PC-3 (cell line): Measurements from ENCODE around the gene CEP89. TPM values are rescaled to one million over a fixed set of nuclear protein-coding genes. Genes with fewer than 3 reads are reported as not detected.
"Not testable (repeated sequence)": the region's sequence is repeated elsewhere in the genome, so short reads cannot be mapped to it uniquely, and the experiment has no call there.

Source experiments
- ATAC-seq: fragments of 200-7000 bp; cut with Tn5 transposase; 2 replicates; pipeline ENCODE4 v1.9.1; 2020; ENCODE audit warnings: mild to moderate bottlenecking, moderate library complexity
- BruUV-seq: library from RNA; stranded (reverse); fragments of 400-500 nt; replicated peaks from 2 replicates; lab custom pipeline; 2021; lab: Mats Ljungman, UMichigan
- CTCF ChIA-PET: fragments of 300-600 bp; sonication (Branson Sonifier 250); formaldehyde crosslinking; loops from one replicate; lab custom pipeline; 2022; ENCODE audit warnings: antibody characterized with exemption; lab: Charles Lee
- POLR2A ChIA-PET: fragments of 300-600 bp; sonication (Branson Sonifier 250); formaldehyde crosslinking; loops from one replicate; lab custom pipeline; 2022; ENCODE audit warnings: antibody characterized with exemption; ENCODE audit not compliant: unreplicated experiment; lab: Charles Lee
- DNase-seq: peaks from one replicate; pipeline ENCODE4 v3.0.0-alpha.2; 2015
- H2AFZ ChIP-seq: fragments of 300-600 bp; sonication (generic); 2 replicates; pipeline ENCODE4 v1.6.0; 2016; ENCODE audit warnings: antibody characterized with exemption, low read length
- H3F3A ChIP-seq: fragments of 300-600 bp; sonication (generic); one replicate; pipeline ENCODE4 v1.6.0; 2017; ENCODE audit warnings: antibody characterized with exemption, low read length, control low read depth, mild to moderate bottlenecking; ENCODE audit not compliant: unreplicated experiment
- H3K27ac ChIP-seq: fragments of 300-600 bp; sonication (generic); 2 replicates; pipeline ENCODE4 v1.5.1; 2016; ENCODE audit warnings: mild to moderate bottlenecking, low read length
- H3K27me3 ChIP-seq: fragments of 300-600 bp; sonication (generic); 2 replicates; pipeline ENCODE4 v1.6.1; 2016; ENCODE audit warnings: low read length, mixed read lengths
- H3K36me3 ChIP-seq: fragments of 300-600 bp; sonication (generic); 2 replicates; pipeline ENCODE4 v1.6.1; 2016; ENCODE audit warnings: low read depth, mixed run types, low read length, mixed read lengths
- H3K4me1 ChIP-seq: fragments of 300-600 bp; sonication (generic); 2 replicates; pipeline ENCODE4 v1.5.1; 2016; ENCODE audit warnings: low read length; ENCODE audit not compliant: insufficient read depth
- H3K4me2 ChIP-seq: fragments of 300-600 bp; sonication (generic); 2 replicates; pipeline ENCODE4 v1.6.0; 2016; ENCODE audit warnings: low read length
- H3K4me3 ChIP-seq: fragments of 300-600 bp; sonication (generic); 2 replicates; pipeline ENCODE4 v1.5.1; 2016; ENCODE audit warnings: mild to moderate bottlenecking, low read length, mixed read lengths
- H3K79me2 ChIP-seq: fragments of 300-600 bp; sonication (generic); 2 replicates; pipeline ENCODE4 v1.6.1; 2017; ENCODE audit warnings: low read length, mixed read lengths
- H3K9ac ChIP-seq: fragments of 300-600 bp; sonication (generic); 2 replicates; pipeline ENCODE4 v1.6.0; 2016; ENCODE audit warnings: mild to moderate bottlenecking, low read length
- H3K9me2 ChIP-seq: fragments of 300-600 bp; sonication (generic); replicated peaks from 2 replicates; pipeline ENCODE4 v1.6.1; 2016; ENCODE audit warnings: mixed run types, low read length, mixed read lengths
- H3K9me3 ChIP-seq: fragments of 300-600 bp; sonication (generic); 2 replicates; pipeline ENCODE4 v1.6.1; 2016; ENCODE audit warnings: low read length, mixed read lengths
- H4K20me1 ChIP-seq: fragments of 300-600 bp; sonication (generic); 2 replicates; pipeline ENCODE4 v1.6.1; 2016; ENCODE audit warnings: low read length, mixed read lengths
- EZH2phosphoT487 ChIP-seq: fragments of 300-600 bp; sonication (generic); IDR thresholded peaks from 2 replicates; pipeline ENCODE4 v1.6.1; 2018; ENCODE audit warnings: mild to moderate bottlenecking, antibody characterized with exemption, low read length, borderline replicate concordance
- intact Hi-C: fragments of 100-400 bp; cut with micrococcal nuclease; formaldehyde crosslinking; loops from 2 replicates; pipeline ENCODE4 v1.9.0; 2023
- total RNA-seq: library from RNA; depleted of rRNA; stranded (reverse); fragments of >200 nt; gene quantifications from 2 replicates; pipeline ENCODE4 v1.2.3, GENCODE V29; 2014

The CEP89 gene
- total RNA-seq, 1 experiment from 2014 or later = 9.1 TPM

- BruUV-seq, CTCF ChIA-PET: not testable (repeated sequence)
Observed at GRCh38 chr19:32982488-32982887, 10.7 kb upstream of the CEP89 start.

DNA sequence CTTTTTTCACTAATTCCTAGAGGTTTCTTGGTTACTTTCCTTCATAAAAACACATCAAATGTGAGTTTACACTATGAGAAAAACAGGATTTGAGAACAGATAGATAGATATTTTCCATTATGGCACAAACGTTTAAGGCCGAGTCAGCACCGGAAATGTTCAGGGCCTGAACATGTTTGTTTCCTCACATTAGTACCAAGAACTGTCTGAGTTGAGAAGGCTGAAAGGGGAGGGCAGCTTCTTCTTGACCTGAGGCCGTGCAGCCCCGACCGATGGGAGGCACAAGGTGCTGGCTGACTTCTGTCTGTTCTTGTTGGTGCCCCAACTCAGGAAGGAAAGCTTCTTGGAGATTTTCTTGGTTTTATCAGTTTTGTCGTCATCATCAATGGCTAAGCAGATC is 8.0 kb upstream of the CEP89 start:
- H3K9ac ChIP-seq, H3K4me1 ChIP-seq, H3K9me2 ChIP-seq, ATAC-seq, H2AFZ ChIP-seq, H3K27ac ChIP-seq, H3K27me3 ChIP-seq, BruUV-seq, H3K79me2 ChIP-seq, CTCF ChIA-PET, DNase-seq, H3K9me3 ChIP-seq, H4K20me1 ChIP-seq, POLR2A ChIA-PET, H3K4me3 ChIP-seq, H3F3A ChIP-seq, H3K4me2 ChIP-seq, H3K36me3 ChIP-seq: not testable (repeated sequence)
- intact Hi-C loops = loop anchor here (10.0 kb wide), 1 partner anchor 95 kb away; no protein-coding TSS in a partner anchor

More at GRCh38 chr19:32982488-32982887, 10.7 kb upstream of the CEP89 start:
- H4K20me1 ChIP-seq, H3F3A ChIP-seq, H3K4me2 ChIP-seq, DNase-seq, H2AFZ ChIP-seq, ATAC-seq, H3K4me1 ChIP-seq, H3K9me3 ChIP-seq, POLR2A ChIA-PET, H3K4me3 ChIP-seq, H3K27me3 ChIP-seq, H3K79me2 ChIP-seq, H3K9ac ChIP-seq, H3K36me3 ChIP-seq, H3K27ac ChIP-seq, intact Hi-C loops, H3K9me2 ChIP-seq: not testable (repeated sequence)

- H3K4me3 ChIP-seq, POLR2A ChIA-PET, BruUV-seq, ATAC-seq, H3K9me3 ChIP-seq, H3K9me2 ChIP-seq, H4K20me1 ChIP-seq, H3K4me1 ChIP-seq, H3K79me2 ChIP-seq, H3K27ac ChIP-seq, H3K36me3 ChIP-seq, H3F3A ChIP-seq, H2AFZ ChIP-seq, H3K27me3 ChIP-seq, CTCF ChIA-PET, DNase-seq, H3K9ac ChIP-seq, H3K4me2 ChIP-seq: not testable (repeated sequence)
- intact Hi-C loops = loop anchor here (10.0 kb wide), 1 partner anchor 97 kb away; no protein-coding TSS in a partner anchor
Observed at GRCh38 chr19:32977813-32978212, 6.1 kb upstream of the CEP89 start.

DNA sequence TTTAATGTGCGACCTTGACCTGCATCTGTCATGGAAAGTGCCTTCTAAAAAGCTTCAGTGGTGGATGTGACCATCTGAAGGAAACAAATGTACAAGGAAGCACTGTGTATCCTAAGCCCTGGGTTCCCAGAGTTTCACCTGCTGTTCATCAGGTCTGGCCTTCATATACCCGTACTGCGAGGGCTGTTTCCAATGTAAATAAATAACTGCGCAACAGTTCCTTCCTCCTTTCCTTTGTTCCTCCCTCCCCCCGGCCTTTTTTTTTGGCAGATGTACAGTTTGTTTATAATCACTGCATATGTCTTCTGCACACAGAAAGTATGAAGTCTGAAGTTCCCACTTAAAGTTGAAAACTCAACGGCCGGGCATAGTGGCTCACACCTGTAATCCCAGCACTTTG is 5.5 kb upstream of the CEP89 start:
- no peaks in the 10 kb centered on the region for H3K9me2 ChIP-seq
- no peak overlapping the region for H3K4me2 ChIP-seq
- peaks cover 3% of the 10 kb centered on the region; the same call in 1 of the 2 replicates for H3K36me3 ChIP-seq
- H4K20me1 ChIP-seq = no peaks in the 10 kb centered on the region
- DNase-seq (no peak), ATAC-seq (no peak)
- ChIA-PET CTCF (no interaction called here), POLR2A (no interaction called here)
- H3K9me3 ChIP-seq = no peaks in the 10 kb centered on the region
- TF ChIP-seq EZH2phosphoT487 = no peak
- H3K4me3 ChIP-seq = no peak overlapping the region
- H3K27ac ChIP-seq = no peak overlapping the region
- intact Hi-C loops = loop anchor here (10.0 kb wide), 1 partner anchor 98 kb away; no protein-coding TSS in a partner anchor
- no peak overlapping the region for H2AFZ ChIP-seq
- BruUV-seq = no TSS peak
- H3K27me3 ChIP-seq = no peaks in the 10 kb centered on the region
- no peaks in the 10 kb centered on the region for H3K79me2 ChIP-seq
- no peaks in the 10 kb centered on the region for H3K4me1 ChIP-seq
- no peaks in the 10 kb centered on the region for H3F3A ChIP-seq
- H3K9ac ChIP-seq = no peak overlapping the region
